GM19351 (cell line): ENCODE results near the gene GPR137B.

ENCODE experiments used
- ATAC-seq: cut with Tn5 transposase; IDR thresholded peaks from one replicate; pipeline ENCODE4 v1.9.1; 2021; ENCODE audit warnings: mild to moderate bottlenecking, moderate library complexity; ENCODE audit not compliant: unreplicated experiment

The GPR137B gene

DNA sequence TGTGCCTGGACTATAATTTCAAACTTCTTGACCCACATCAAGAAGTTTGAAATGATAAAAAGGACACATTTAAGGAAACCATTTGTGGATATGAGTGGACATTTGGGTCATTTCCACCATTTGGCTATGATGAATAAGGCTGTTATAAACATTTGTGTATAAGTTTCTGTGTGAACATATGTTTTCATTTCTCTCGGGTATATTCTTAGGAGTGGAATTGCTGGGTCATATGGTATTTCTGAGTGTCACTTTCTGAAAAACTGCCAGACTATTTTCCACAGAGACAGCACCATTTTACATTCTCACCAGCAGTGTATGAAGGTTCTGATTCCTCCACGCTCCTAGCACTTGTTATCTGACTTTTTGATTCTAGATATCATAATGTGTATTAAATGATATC lies 50.8 kb downstream of the GPR137B start:
- no peak for ATAC-seq

DNA sequence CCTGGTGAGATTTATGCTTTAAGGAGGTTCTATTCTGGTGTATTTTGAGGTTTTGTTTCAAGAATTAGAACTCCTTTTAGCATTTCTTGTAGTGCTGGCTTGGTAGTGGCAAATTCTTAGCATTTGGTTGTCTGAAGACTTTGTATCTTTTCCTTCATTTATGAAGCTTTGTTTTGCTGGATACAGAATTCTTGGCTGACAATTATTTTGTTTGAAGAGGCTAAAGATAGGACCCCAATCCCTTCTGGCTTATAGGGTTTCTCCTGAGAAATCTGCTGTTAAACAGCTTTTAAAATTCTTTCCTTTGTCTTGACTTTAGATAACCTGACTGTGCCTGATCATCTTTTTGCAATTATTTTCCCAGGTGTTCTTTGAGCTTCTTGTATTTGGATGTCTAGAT lies 58.6 kb downstream of the GPR137B start:
- no peak for ATAC-seq

DNA sequence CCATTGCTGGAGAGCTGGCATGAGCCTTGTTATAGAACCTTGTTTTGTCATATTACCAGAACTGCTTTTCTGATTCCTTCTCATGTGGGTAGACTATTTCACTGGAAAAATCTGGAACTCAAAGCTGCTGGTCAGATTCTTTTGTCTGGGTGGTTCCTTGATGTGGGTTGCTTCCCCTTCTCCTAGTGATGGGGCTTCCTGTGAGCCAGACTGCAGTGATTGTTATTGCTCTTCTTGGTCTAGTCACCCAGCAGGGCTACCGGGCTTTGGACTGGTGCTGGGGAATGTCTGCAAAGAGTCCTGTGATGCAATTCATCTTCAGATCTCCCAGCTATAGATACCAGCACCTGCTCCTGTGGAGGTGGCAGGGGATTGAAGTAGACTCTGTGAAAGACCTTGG lies 59.4 kb downstream of the GPR137B start:
- ATAC-seq, result no peak

DNA sequence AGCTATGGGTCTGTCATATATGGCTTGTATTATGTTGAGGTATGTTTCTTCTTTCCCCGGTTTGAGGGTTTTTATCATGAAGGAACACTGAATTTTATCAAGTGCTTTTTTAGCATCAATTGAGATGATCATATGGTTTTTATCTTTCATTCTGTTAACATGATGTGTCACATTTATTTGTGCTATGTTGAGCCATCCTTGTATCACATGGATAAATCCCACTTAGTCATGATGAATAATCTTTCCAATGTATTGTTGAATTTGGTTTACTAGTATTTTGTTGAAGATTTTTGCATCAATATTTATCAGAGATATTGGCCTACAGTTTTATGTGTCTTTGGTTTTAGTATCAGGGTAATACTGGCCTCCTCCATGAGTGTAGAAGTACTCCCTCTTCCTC lies 61.7 kb downstream of the GPR137B start:
- no peak for ATAC-seq

DNA sequence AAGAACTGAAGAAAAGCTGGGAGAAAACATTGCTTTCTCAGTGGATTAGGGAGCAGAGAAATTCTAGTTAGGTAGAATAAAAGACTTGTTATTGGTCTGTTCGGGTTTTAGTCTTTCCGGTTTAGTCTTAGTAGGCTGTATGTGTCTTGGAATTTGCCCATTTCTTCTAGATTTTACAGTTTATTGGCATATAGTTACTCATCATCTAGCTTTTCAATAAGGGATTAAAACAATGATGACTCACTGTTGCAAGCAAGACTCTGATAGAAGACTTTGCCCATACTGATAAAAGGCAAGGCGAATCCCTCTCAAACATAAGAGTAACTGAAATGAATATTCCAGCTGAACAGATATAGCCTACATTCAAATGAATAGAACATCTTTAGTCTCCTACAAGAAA lies 62.3 kb downstream of the GPR137B start:
- no peak for ATAC-seq

DNA sequence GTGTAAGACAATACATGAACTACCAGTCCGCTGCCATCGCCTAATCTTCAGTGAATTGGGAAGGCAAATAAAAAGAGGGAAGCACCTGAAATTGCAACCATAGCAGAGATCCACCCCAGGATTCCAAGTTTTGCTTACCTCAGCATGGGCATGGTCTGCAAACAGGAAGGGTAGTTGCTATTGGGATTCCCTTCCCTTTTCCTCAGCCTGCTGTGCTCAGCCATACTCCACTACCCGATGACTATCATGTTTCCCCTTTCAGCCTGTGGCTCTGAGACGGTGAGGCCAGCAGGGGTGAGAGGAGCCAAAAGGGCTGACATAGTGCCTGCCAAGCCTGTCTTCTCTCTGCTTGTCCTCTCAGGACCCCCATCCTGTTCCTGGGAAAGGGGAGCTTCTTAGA lies 64.2 kb downstream of the GPR137B start:
- ATAC-seq, result no peak

DNA sequence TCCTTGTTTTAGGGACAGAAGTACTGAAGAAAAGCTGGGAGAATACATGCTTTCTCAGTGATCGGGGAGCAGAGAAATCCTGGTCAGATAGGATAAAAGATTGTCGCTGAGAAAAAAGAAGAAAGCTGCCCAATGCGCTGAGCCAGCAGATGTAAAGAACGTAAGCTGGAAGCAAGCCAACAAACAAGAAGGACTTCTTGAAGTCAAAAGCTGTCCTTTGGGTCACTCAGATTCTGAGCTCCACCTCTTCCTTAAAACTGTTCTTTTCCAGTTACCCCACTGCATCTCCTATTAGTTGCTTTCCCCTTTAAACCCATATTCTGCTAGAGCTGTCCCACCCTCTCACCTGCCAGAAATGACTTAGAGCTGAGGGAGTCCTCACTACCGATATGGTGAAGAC lies 64.8 kb downstream of the GPR137B start:
- ATAC-seq, result no peak

DNA sequence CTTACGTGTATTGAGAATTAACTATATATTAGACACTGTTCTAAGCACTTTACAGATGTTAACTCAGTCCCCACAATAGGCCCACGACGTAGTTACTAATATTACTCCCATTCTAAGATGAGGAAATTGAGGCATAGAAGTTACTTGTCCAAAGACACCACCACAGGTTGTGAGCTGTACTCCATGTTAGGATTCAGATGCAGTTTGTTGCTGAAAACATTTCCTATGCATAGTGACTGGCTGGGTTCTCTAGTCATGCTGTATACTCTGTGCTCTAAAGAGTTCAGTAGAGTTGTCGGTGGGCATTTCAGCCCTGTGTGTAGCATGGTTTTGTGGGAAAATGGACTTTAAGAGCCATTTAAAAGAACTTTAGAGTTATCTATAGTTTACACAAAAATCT lies 65.2 kb downstream of the GPR137B start:
- ATAC-seq, result no peak

DNA sequence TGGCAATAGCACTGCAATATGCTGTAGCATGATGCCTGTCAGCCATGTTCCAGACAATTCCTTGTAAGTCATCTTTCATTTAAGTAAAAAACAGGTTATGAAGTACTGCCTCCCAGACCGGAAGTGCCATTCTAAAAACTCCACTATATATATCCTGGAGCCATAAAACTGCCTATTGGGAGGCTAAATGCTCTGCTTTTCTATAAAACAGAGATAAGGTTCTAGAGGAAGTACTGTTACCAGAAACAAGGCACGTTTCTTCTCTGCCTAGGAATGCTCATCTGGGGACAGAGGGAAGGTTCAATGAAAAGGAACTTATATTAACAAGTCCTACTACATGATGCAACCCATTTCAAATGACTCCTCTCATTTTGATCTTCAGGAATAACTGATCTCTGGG lies 66.8 kb downstream of the GPR137B start:
- no peak for ATAC-seq

DNA sequence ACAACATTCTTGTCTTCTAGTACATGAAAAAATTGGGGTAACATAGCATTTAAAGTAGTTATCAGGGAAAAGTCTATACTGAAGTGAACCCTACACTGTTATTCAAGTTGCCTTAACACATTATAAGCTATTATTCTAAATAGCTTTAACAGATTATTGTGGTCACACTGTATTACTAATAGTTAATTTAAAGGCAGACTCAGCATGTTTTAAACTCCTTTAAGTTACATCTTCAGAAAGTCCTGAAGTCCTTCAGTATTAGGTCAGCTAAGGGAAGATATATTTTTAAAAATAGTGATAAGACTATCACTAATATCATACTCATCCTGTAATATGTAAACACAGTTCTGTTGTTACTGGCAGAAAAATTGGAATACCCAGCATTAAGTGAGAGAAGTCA lies 67.4 kb downstream of the GPR137B start:
- no peak for ATAC-seq

DNA sequence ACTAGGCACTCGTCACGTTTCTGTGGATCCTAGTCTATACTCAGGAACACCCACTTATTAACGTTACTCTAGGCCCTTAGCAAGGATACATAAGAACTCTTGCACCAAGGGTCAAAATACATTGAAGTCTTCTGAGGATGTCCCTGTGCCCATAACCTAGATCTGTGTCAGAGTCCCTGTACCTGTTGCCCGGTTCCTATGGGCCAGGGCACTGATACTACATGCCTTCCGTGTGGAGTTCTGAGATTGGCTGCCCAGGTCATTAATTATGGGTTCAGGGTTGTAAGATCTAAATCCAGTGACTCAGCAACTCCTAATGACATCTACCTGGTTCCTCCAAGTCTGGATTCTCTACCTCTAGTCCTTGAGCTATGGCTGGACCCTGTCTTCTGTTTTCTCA lies 69.5 kb downstream of the GPR137B start:
- ATAC-seq, result no peak

DNA sequence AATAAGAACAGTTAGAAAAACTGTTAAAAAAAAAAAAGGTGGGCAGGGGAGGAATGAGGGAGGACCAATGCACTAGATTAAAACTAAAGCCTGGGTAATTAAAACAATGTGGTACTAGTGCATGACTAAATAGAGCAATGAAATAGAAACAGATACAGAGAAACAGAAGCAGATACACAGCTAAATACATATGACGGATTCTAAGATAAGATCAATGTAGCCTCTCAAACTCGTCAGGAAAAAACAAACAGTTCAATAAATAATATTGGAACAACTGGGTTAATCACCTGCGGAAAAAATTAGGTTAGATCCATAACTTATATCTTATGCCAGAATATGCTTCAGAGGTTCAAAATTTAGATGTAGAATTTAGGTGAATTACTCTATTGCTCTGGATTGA lies 71.2 kb downstream of the GPR137B start:
- ATAC-seq, result no peak

DNA sequence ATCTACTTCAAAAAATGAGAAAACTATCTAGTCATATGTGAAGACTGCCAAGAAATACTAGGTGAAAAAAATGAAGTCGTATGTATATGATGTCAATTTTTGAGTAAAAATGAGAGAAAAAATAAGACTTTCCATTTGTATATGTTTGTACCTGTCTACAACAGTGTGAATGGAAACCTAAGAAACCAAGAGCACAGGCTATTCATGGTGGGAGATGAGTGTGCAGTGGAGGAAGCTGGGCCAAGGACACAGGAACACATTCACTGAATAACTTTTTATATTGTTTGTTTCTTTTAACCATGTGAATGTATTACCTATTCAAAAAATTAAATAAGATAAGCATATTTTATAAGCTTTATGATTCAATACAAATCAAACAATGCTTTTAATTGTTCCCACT lies 72.4 kb downstream of the GPR137B start:
- ATAC-seq, result no peak

DNA sequence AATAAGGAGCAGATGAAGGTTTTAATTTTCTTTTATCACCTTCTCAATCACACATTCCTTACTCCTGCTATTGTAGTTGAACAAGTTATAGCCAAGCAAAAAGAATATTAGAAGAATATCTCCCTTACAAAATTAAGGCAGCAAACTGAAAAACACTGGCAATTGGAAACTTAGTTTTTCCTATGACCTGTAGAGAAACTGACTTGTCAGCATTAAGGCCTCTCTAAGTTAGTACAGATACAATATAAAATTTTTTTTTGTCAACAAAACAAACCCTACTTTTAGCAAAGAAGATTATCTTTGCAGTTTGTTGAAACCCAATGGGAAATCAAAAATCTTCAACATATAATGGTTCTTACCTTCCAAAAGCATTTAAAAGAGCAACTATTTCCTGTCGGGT lies 78.1 kb downstream of the GPR137B start:
- no peak for ATAC-seq

DNA sequence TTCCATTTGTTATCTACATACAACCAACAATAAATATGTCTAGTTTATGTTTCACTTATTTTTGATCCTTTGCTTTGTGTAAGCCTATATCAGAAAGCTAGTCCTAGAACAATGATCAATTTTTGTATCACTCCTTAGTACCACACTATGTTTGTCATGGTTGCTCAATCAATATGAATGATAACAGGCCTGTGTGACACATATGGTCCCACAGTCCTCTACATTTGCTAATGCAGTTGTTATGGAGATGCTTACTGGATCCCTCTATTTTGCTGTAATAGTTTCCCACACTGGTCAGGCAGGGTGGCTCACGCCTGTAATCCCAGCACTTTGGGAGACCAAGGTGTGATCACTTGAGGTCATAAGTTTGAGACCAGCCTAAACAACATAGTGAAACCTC lies 80.3 kb downstream of the GPR137B start:
- no peak for ATAC-seq

DNA sequence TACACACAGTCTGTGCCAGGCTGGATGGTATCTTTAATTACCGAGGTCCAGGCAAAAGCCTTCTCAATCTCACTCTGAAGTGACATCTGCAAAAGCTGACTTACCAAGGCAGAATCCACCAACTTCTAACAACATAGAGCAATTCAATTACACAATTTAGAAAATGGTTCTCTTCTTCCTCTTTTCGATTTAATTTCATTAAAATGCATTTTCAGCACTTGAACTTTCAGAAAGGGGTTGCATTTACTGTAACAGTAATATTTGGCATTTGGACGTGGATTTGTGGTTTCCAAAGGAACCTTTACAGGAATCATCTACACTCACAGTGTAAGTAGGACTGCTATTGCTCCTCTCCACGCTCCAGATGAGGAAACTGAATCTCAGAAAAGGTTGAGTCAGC lies 86.1 kb downstream of the GPR137B start:
- no peak for ATAC-seq

DNA sequence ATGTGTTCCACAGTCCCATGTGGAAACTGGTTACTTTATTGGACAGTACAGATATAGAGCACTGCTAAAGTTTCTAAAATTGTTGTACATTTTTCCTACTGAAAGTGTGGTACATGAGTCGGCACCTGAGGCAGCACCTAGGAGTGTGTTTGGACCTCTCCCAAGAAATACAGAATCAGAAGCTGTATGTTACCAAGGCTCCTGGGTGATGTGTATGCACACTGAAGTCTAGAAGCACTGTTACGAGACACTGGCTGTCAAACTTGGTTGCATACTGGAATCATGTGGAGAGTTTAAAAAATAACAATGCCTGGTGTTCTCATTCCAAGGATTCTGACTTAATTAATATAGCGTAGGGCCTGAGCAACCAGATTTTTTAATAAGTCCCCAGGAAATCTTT lies 92.8 kb downstream of the GPR137B start:
- ATAC-seq, result no peak

DNA sequence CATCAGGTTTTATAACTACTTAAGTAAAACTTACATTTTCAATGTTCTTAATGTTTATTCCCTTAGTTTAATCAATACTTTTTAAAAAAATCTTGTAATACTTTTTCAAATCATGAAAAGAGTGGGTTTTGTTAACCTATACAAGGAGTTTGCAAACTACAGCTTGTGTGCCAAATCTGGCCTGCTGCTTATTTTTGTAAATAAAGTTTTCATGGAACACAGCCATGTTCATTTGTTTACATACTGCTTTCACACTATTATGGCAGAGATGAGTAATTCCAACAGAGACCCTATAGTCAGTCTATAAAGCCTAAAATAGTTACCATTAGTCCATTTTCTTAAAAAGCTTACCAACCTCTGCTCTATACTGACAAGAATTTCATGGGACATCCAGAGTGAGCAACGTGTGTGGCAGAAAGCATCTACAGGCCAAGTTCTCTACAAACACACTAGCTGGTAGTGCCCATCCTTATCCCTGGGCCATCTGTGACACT lies 96.8 kb downstream of the GPR137B start:
- ATAC-seq, result no peak

DNA sequence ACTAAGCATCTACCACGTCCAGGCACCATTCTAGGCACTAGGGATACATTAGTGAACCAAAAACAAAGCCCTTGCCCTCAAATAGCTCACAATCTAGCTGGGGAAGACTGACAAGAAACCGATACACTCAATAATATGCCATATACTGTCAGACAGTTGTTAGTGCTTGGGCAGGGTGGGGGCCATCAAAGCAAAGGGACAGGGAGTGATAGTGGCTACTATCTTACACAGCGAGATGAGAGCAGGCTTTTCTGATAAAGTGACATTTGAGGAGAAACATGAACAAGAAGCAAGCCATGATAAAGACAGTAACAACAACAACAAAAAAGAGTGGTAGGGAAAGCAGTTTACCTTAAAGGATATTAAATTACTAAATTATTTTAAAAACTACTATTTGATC lies 98.3 kb downstream of the GPR137B start:
- no peak for ATAC-seq

DNA sequence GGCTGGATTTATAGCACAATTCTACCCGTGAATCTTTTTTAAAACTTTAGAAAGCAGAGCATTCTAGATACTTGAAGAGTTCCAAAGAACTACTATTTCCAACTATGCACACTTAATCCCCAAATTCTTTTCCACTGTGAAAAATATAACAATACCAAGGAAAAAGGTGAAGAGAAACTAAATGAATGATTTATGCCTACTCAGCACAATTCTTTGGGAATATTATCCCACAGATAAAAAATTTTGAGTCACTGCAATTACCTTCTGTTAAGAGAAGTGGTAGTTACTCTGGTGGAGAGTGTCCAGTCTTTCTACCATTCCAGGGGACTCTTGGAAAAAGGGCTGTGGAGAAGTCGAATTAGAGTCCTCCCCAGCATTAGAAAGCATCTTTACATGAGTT lies 100.2 kb downstream of the GPR137B start:
- no peak for ATAC-seq

DNA sequence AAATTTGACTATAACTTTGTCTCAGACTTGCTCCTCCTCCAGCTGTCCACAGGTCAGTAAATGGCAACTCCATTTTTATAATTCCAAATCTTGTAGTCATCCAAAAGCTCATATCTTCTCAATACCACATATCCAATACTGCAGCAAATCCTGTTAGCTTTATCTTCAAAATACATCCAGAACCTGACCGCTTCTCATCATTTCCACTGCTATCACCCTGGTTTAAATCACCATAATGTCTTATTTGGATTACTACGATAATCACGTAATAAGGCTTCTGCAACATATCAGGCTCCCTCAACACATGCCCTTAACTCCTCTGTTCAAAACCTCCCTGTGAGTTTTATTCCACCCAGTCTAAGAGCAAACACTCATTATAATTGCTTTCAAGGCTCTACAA lies 104.9 kb downstream of the GPR137B start:
- ATAC-seq, result no peak

DNA sequence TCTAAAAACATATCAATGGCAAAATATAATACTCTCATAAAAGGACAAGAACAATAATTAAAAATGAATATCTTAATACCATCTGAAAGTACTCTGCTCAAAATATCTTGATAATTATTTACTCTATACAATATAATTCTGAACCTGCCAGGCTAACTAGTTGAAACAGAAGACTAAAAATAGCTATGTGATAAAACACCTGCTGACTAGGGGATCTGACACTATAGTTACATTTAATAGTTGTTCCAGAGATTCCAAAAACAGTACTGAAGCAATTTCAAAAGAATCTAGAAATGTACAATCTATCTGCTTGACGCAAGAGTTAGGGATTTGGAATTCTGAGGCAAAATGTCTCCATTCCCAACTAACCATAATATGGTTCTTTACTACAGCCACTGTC lies 109.2 kb downstream of the GPR137B start:
- no peak for ATAC-seq

DNA sequence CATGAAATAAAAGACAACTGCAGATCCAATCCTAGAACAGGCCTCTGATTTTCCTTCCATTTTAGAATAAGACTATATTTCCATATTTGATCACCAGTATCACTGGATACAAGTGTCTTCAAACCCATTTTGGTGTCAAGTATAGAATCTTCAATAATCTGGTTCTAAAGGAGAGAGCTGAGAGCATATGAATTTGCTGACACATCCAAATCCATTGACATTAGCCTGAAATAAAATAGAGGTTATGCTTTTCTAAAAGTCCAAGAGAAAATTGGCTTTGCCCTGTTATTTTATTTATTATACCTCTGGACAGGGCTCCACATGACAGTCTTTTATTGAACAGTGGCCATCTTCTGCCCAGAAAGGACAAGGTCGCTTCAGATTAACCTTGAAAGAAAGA lies 110.8 kb downstream of the GPR137B start:
- no peak for ATAC-seq
